Lung (tissue), 12 donors: ENCODE measurements around the gene CACNB4. TPM values are rescaled to one million over a fixed set of nuclear protein-coding genes. Genes with fewer than 3 reads are reported as not detected.

Experiments
- ATAC-seq: fragments of 200-7000 bp; cut with Tn5 transposase; one replicate; pipeline ENCODE4 v1.9.1; 2020; ENCODE audit warnings: moderate number of reproducible peaks; ENCODE audit not compliant: insufficient read depth, low FRiP score
- DNase-seq, 3 donors: peaks; one replicate each; pipeline ENCODE4 v3.0.0-alpha.2; 2013 to 2017
- H3K27ac ChIP-seq, 2 donors: one replicate each; pipeline ENCODE4 v1.5.1; 2013; ENCODE audit warnings: mild to moderate bottlenecking in 2 of 2, moderate library complexity in 2 of 2, control low read depth in 1 of 2, inconsistent platforms in 1 of 2, low read depth in 1 of 2, low read length in 1 of 2
- H3K27me3 ChIP-seq, 3 donors: one replicate each; pipeline ENCODE4 v1.5.1; 2013; ENCODE audit warnings: low read length in 2 of 3; ENCODE audit not compliant: control insufficient read depth in 3 of 3, insufficient read depth in 3 of 3
- H3K36me3 ChIP-seq, 4 donors: one replicate each; pipeline ENCODE4 v1.5.1; 2013; ENCODE audit warnings: low read length in 4 of 4, mild to moderate bottlenecking in 1 of 4, moderate library complexity in 1 of 4; ENCODE audit not compliant: control insufficient read depth in 4 of 4, insufficient read depth in 4 of 4
- H3K4me1 ChIP-seq, 5 donors: one replicate each; pipeline ENCODE4 v1.5.1; 2013; ENCODE audit warnings: low read length in 5 of 5, mild to moderate bottlenecking in 2 of 5, moderate library complexity in 1 of 5; ENCODE audit not compliant: control insufficient read depth in 5 of 5, insufficient read depth in 5 of 5
- H3K4me3 ChIP-seq: one replicate; pipeline ENCODE4 v1.5.1; 2013; ENCODE audit warnings: mild to moderate bottlenecking, control low read depth, moderate library complexity
- H3K9ac ChIP-seq, 2 donors: one replicate each; pipeline ENCODE4 v1.5.1; 2013; ENCODE audit warnings: low read length in 2 of 2, control low read depth in 1 of 2; ENCODE audit not compliant: insufficient read depth in 1 of 2
- H3K9me3 ChIP-seq, 4 donors: one replicate each; pipeline ENCODE4 v1.5.1; 2013; ENCODE audit warnings: low read length in 3 of 4, mild to moderate bottlenecking in 1 of 4, moderate library complexity in 1 of 4; ENCODE audit not compliant: control insufficient read depth in 4 of 4, insufficient read depth in 3 of 4
- CTCF ChIP-seq: IDR thresholded peaks from 2 replicates; pipeline ENCODE4 v1.5.1; 2012; ENCODE audit warnings: mild to moderate bottlenecking; ENCODE audit errors: control extremely low read depth, extremely low read depth
- WGBS, 2 donors: extraction: QIAGEN DNeasy Blood & Tissue Kit; methylation state at CpG; one replicate each; pipeline ENCODE4 v1.1.7; 2013; 5-methylcytosine and 5-hydroxymethylcytosine counted together
- polyA plus RNA-seq, 2 donors: library from polyadenylated mRNA; stranded (reverse); fragments of 200-250 nt; gene quantifications; one replicate each; pipeline ENCODE4 v1.2.1, GENCODE V29; 2013
- total RNA-seq, 2 donors: library from RNA; depleted of rRNA in 1 of 2; stranded (reverse); fragments of >200 nt in 1 of 2; gene quantifications; one replicate each; pipeline ENCODE4 v1.2.1, GENCODE V29; 2014 to 2021
- donor health status: control.
- donor health status: control.
- donor health status: Bipolar disorder and iron deficiency.
- donor health status: healthy.
- donor health status: DM: yes; HTN: yes; CAD: no.

Gene CACNB4
- total and polyA plus RNA-seq, 4 donors: 0.57 to 10.9 (median 5.5) TPM

DNA sequence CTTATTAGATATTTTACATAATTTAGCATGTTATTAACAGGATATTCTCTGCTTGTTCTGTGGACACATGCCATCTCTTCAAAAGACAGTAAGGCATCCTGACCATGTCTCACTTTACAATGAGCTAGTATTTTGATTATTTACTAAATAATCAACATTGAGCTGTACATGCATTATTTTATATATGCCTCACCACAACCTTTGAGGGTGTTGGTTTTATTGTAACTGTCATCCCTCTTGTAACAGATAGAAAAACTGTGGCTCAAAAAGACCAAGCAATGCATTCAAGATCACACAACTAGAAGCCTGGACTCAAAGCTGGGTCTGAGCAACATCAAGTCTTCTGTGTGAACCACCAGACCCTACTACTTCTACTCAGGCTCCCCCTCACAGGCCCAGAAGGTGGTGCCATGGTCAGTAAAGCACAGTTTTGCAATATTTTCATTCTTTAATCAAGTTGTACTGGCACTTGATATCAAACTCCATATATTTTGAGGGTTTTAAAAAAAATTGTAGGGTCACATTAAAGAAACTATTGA, 165.5 kb downstream of the CACNB4 start:
- peaks cover 0 to 5% (median 0%) of the 10 kb centered on the region in 5 donors for H3K4me1 ChIP-seq
- no peak overlapping the region for H3K27ac ChIP-seq
- no peaks in the 10 kb centered on the region for H3K27me3 ChIP-seq
- TF ChIP-seq CTCF: no peak
- DNase-seq (no peak), ATAC-seq (no peak)
- no peaks in the 10 kb centered on the region for H3K9me3 ChIP-seq
- H3K36me3 ChIP-seq: no peaks in the 10 kb centered on the region
- H3K9ac ChIP-seq: no peak overlapping the region
- no peak overlapping the region for H3K4me3 ChIP-seq

- DNase-seq: no peak
- no peak for TF ChIP-seq CTCF
- 82 to 92% methylated on average over 1 of the region's 1 CpG for WGBS, 2 donors
- H3K27me3 ChIP-seq: no peaks in the 10 kb centered on the region
- no peaks in the 10 kb centered on the region for H3K9me3 ChIP-seq
- ATAC-seq: no peak
- no peak overlapping the region for H3K4me3 ChIP-seq
- no peak overlapping the region for H3K27ac ChIP-seq
- peaks cover 0 to 5% (median 0%) of the 10 kb centered on the region in 5 donors for H3K4me1 ChIP-seq
- H3K9ac ChIP-seq: no peak overlapping the region
- no peaks in the 10 kb centered on the region for H3K36me3 ChIP-seq
Measured at GRCh38 chr2:151931756-151932155, 167.1 kb downstream of the CACNB4 start.

- Histone ChIP-seq H3K27me3 (no peaks in the 10 kb centered on the region), H3K4me3 (no peak overlapping the region), H3K9me3 (no peaks in the 10 kb centered on the region), H3K27ac (no peak overlapping the region), H3K36me3 (no peaks in the 10 kb centered on the region), H3K9ac (no peak overlapping the region), H3K4me1 (peaks cover 0 to 5% (median 0%) of the 10 kb centered on the region in 5 donors)
- 91 to 94% methylated on average over 1 of the region's 1 CpG for WGBS, 2 donors
- ATAC-seq (no peak), DNase-seq (no peak)
- TF ChIP-seq CTCF: no peak
Measured at GRCh38 chr2:151931030-151931611, 167.7 kb downstream of the CACNB4 start.

DNA sequence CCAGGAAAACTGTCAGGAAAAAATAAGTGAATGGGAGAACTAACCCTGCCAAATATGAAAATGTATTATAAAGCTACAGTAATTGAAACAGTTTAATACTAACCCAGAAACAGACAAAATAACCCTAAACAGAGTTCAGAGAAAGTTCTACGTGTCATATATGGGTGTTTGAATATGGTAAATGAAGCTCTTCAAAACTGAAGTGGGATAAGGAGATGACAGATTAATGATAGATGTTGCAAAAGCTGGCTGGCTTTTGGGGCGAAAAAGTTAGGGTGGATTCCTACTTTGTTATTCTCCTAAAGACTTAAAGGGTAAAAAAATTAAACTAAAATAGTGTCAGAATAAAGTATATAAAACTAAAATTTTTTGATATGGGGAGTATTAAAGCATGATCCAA, 168.8 kb downstream of the CACNB4 start:
- ATAC-seq (no peak), DNase-seq (no peak)
- H3K9ac ChIP-seq: no peak overlapping the region
- no peaks in the 10 kb centered on the region for H3K9me3 ChIP-seq
- no peak overlapping the region for H3K4me3 ChIP-seq
- H3K27me3 ChIP-seq: no peaks in the 10 kb centered on the region
- H3K36me3 ChIP-seq: no peaks in the 10 kb centered on the region
- 81 to 87% methylated on average over 2 of the region's 2 CpGs for WGBS, 2 donors
- TF ChIP-seq CTCF: no peak
- no peak overlapping the region for H3K27ac ChIP-seq
- peaks cover 0 to 5% (median 0%) of the 10 kb centered on the region in 5 donors for H3K4me1 ChIP-seq
